Hematopoietic multipotent progenitor cell treated with erythropoietin and hydrocortisone succinate and interleukin-3 and kit ligand, for 17 days (in vitro differentiated cells): ENCODE measurements around the gene LRRC28.

Experiments used
- DNase-seq: peaks from one replicate; pipeline ENCODE4 v3.0.0-alpha.2; 2015; ENCODE audit warnings: low spot score

Gene LRRC28

GRCh38 chr15:99436542-99437314 is 185.4 kb downstream of the LRRC28 start:
- DNase-seq: no peak

- DNase-seq: no peak
These were observed 186.3 kb downstream of the LRRC28 start for GRCh38 chr15:99437315-99438223.

GRCh38 chr15:99438224-99438585 is 186.9 kb downstream of the LRRC28 start:
- DNase-seq: no peak

- no peak for DNase-seq
These were observed 187.6 kb downstream of the LRRC28 start for GRCh38 chr15:99438691-99439523.

- no peak for DNase-seq
These were observed 188.2 kb downstream of the LRRC28 start for GRCh38 chr15:99439524-99439835.

GRCh38 chr15:99440029-99440428 is 188.7 kb downstream of the LRRC28 start:
- no peak for DNase-seq
